Ascending aorta (tissue), 2 donors: ENCODE data around the gene LPCAT2. TPM values are rescaled to one million over a fixed set of nuclear protein-coding genes. Genes with fewer than 3 reads are reported as not detected.

Experiments
- DNase-seq, 2 donors: peaks; one replicate each; pipeline ENCODE4 v3.0.0-alpha.2; 2019; ENCODE audit warnings: low spot score in 2 of 2
- H3K27ac ChIP-seq, 2 donors: fragments of 200-600 bp; sonication (generic); one replicate each; pipeline ENCODE4 v1.5.1; 2016 to 2017; ENCODE audit warnings: mild to moderate bottlenecking in 1 of 2
- H3K27me3 ChIP-seq: fragments of 200-600 bp; sonication (generic); one replicate; pipeline ENCODE4 v1.5.1; 2017
- H3K36me3 ChIP-seq, 2 donors: fragments of 200-600 bp; sonication (generic); one replicate each; pipeline ENCODE4 v1.5.1; 2016
- H3K4me1 ChIP-seq, 2 donors: fragments of 200-600 bp; sonication (generic); one replicate each; pipeline ENCODE4 v1.5.1; 2016 to 2017; ENCODE audit warnings: mild to moderate bottlenecking in 1 of 2
- H3K4me3 ChIP-seq, 2 donors: fragments of 200-600 bp; sonication (generic); one replicate each; pipeline ENCODE4 v1.5.1; 2016 to 2017; ENCODE audit warnings: mild to moderate bottlenecking in 1 of 2
- H3K9me3 ChIP-seq, 2 donors: fragments of 200-600 bp; sonication (generic); one replicate each; pipeline ENCODE4 v1.5.1; 2016
- CTCF ChIP-seq, 3 experiments: fragments of 200-600 bp in 2 of 3; fragments of 450-650 bp in 1 of 3; sonication (generic) in 2 of 3; IDR thresholded peaks; one replicate each; pipeline ENCODE4 v1.5.1; 2016 to 2019; ENCODE audit warnings: antibody characterized with exemption in 3 of 3, mild to moderate bottlenecking in 1 of 3, moderate library complexity in 1 of 3
- intact Hi-C: fragments of 100-400 bp; cut with DNase I; formaldehyde crosslinking; loops from one replicate; pipeline ENCODE4 v1.15.1; 2023
- total RNA-seq: library from RNA; depleted of rRNA; stranded (reverse); fragments of >200 nt; gene quantifications from one replicate; pipeline ENCODE4 v1.1.0, GENCODE V29; 2016

LPCAT2 gene
- total RNA-seq, 1 donor from 2014 or later: 44.2 TPM

DNA sequence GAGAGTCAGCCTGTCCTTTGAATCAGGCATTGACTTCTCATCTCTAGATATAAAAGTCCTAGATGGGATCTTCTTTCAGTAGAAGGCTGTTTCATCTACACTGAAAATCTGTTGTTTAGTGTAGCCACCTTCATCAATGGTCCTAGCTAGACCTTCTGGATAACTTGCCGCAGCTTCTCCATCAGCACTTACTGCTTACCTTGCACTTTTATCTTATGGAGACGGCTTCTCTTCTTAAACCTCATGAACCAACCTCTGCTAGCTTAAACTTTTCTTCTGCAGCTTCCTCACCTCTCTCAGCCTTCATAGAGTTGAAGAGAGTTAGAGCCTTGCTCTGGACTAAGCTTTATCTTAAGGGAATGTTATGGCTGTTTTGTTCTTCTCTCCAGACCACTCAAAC, 35.3 kb upstream of the LPCAT2 start:
- no peak for DNase-seq
- H3K27me3 ChIP-seq: no peaks in the 10 kb centered on the region
- peaks cover 11% of the 10 kb centered on the region in 2 donors for H3K4me1 ChIP-seq
- TF ChIP-seq CTCF (IDR thresholded peaks at IDR 0.05): no peak
- no peak overlapping the region for H3K27ac ChIP-seq
- H3K9me3 ChIP-seq: no peaks in the 10 kb centered on the region
- intact Hi-C loops: no loop called here
- no peak overlapping the region for H3K4me3 ChIP-seq
- H3K36me3 ChIP-seq: no peaks in the 10 kb centered on the region

GRCh38 chr16:55474821-55475220, 34.1 kb upstream of the LPCAT2 start:
- no peaks in the 10 kb centered on the region for H3K27me3 ChIP-seq
- TF ChIP-seq CTCF (IDR thresholded peaks at IDR 0.05): no peak
- no peaks in the 10 kb centered on the region for H3K36me3 ChIP-seq
- peak overlapping the region in 1 of 2 donors; percentile 90 for H3K27ac ChIP-seq
- peaks cover 11% of the 10 kb centered on the region in 2 donors for H3K4me1 ChIP-seq
- no peaks in the 10 kb centered on the region for H3K9me3 ChIP-seq
- intact Hi-C loops: no loop called here
- DNase-seq: no peak
- no peak overlapping the region for H3K4me3 ChIP-seq

- Histone ChIP-seq H3K27ac (peak overlapping the region; percentile 74 to 90), H3K4me3 (peak overlapping the region in 1 of 2 donors; percentile 44), H3K36me3 (no peaks in the 10 kb centered on the region), H3K9me3 (no peaks in the 10 kb centered on the region), H3K4me1 (peaks cover 8 to 12% of the 10 kb centered on the region in 2 donors), H3K27me3 (no peaks in the 10 kb centered on the region)
- intact Hi-C loops: no loop called here
- DNase-seq: no peak
- TF ChIP-seq CTCF (IDR thresholded peaks at IDR 0.05): no peak
These were observed 33.0 kb upstream of the LPCAT2 start for GRCh38 chr16:55475919-55476318.

GRCh38 chr16:55476625-55477533, 32.0 kb upstream of the LPCAT2 start:
- H3K27ac ChIP-seq: peak overlapping the region; percentile 74 to 90
- peak overlapping the region in 1 of 2 donors; percentile 44 for H3K4me3 ChIP-seq
- H3K9me3 ChIP-seq: no peaks in the 10 kb centered on the region
- intact Hi-C loops: no loop called here
- peaks cover under 1 to 9% of the 10 kb centered on the region in 2 donors for H3K4me1 ChIP-seq
- H3K36me3 ChIP-seq: no peaks in the 10 kb centered on the region
- no peak for TF ChIP-seq CTCF (IDR thresholded peaks at IDR 0.05)
- no peak for DNase-seq
- no peaks in the 10 kb centered on the region for H3K27me3 ChIP-seq

DNA sequence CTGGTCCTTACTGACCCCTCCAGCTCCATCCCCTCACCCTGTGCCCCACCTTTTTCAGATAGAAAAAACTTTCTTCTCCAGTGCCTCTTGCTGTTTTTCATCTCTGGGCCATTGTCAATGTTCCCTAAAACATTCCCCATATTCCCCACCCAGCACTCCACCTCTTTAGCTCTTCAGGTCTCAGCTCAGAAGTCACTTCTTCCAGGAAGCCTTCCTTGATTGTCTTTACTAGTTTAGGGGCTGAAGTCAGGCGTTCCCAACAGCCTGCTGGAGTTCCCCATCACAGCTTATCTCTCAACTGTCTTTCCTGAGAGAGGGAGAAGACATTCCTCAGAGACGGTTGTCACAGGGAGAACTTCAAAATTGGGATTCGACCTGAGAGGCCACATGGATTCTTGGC, 31.1 kb upstream of the LPCAT2 start:
- Histone ChIP-seq H3K36me3 (peaks cover 1 to 2% of the 10 kb centered on the region in 2 donors), H3K9me3 (no peaks in the 10 kb centered on the region), H3K27ac (peak overlapping the region; percentile 74 to 90), H3K4me1 (peaks cover 0 to 8% of the 10 kb centered on the region in 2 donors), H3K27me3 (no peaks in the 10 kb centered on the region), H3K4me3 (no peak overlapping the region)
- intact Hi-C loops: no loop called here
- DNase-seq: no peak
- no peak for TF ChIP-seq CTCF (IDR thresholded peaks at IDR 0.05)
